CD14-positive monocyte (primary cell): ENCODE measurements around the gene POLR1B. TPM values are rescaled to one million over a fixed set of nuclear protein-coding genes. Genes with fewer than 3 reads are reported as not detected.
"Not testable (repeated sequence)": the region's sequence is repeated elsewhere in the genome, so short reads cannot be mapped to it uniquely, and the experiment has no call there.

Source experiments
- DNase-seq, 3 donors: peaks; one replicate each; pipeline ENCODE4 v3.0.0-alpha.2; 2011 to 2022
- H2AFZ ChIP-seq: 2 replicates; pipeline ENCODE4 v1.6.0; 2012; ENCODE audit warnings: mild to moderate bottlenecking, low read depth, low read length, inconsistent platforms; ENCODE audit not compliant: insufficient read depth, poor library complexity, severe bottlenecking
- H3K27ac ChIP-seq, 2 donors: 1 replicate in 1 of 2; 2 replicates in 1 of 2; pipeline ENCODE4 v1.5.1; 2012 to 2013; ENCODE audit warnings: low read length in 2 of 2, control low read depth in 1 of 2, inconsistent platforms in 1 of 2, low read depth in 1 of 2, mild to moderate bottlenecking in 1 of 2
- H3K27me3 ChIP-seq, 2 donors: one replicate each; pipeline versions ENCODE4 v1.6.0 to v1.6.1; 2011 to 2013; ENCODE audit warnings: low read length in 2 of 2; ENCODE audit not compliant: control insufficient read depth in 2 of 2, insufficient read depth in 2 of 2
- H3K36me3 ChIP-seq, 2 donors: replicated peaks in 1 of 2; 1 replicate in 1 of 2; 2 replicates in 1 of 2; pipeline versions ENCODE4 v1.5.1 to v1.6.1; 2012 to 2013; ENCODE audit warnings: low read length in 2 of 2, control low read depth in 1 of 2, inconsistent platforms in 1 of 2, mild to moderate bottlenecking in 1 of 2; ENCODE audit not compliant: insufficient read depth in 2 of 2, control insufficient read depth in 1 of 2
- H3K4me1 ChIP-seq, 2 donors: 1 replicate in 1 of 2; 2 replicates in 1 of 2; pipeline versions ENCODE4 v1.5.1 to v1.6.1; 2012 to 2013; ENCODE audit warnings: low read length in 2 of 2, control low read depth in 1 of 2, inconsistent platforms in 1 of 2, mild to moderate bottlenecking in 1 of 2, moderate library complexity in 1 of 2; ENCODE audit not compliant: insufficient read depth in 2 of 2, control insufficient read depth in 1 of 2
- H3K4me2 ChIP-seq: replicated peaks from 2 replicates; pipeline ENCODE3; 2012; ENCODE audit warnings: low read length, moderate library complexity, mild to moderate bottlenecking; ENCODE audit not compliant: poor library complexity, severe bottlenecking; ENCODE audit errors: extremely low read depth
- H3K4me3 ChIP-seq, 3 experiments: fragments of 200-600 bp in 1 of 3; sonication (generic) in 1 of 3; replicated peaks in 1 of 3; 1 replicate in 2 of 3; 2 replicates in 1 of 3; pipeline ENCODE4 v1.5.1; 2011 to 2013; ENCODE audit warnings: low read length in 3 of 3, mild to moderate bottlenecking in 3 of 3, control low read depth in 2 of 3, low read depth in 2 of 3, inconsistent platforms in 1 of 3, moderate library complexity in 1 of 3
- H3K79me2 ChIP-seq: 2 replicates; pipeline ENCODE4 v1.6.0; 2012; ENCODE audit warnings: mild to moderate bottlenecking, control low read depth, inconsistent platforms, low read length, moderate library complexity; ENCODE audit not compliant: insufficient read depth
- H3K9ac ChIP-seq: 2 replicates; pipeline ENCODE4 v1.6.0; 2017; ENCODE audit warnings: low read length, mild to moderate bottlenecking; ENCODE audit not compliant: insufficient read depth, poor library complexity, severe bottlenecking
- H3K9me3 ChIP-seq, 2 donors: replicated peaks in 1 of 2; 1 replicate in 1 of 2; 2 replicates in 1 of 2; pipeline versions ENCODE4 v1.5.1 to v1.6.1; 2012 to 2013; ENCODE audit warnings: low read length in 2 of 2, control low read depth in 1 of 2; ENCODE audit not compliant: control insufficient read depth in 1 of 2, insufficient read depth in 1 of 2
- H4K20me1 ChIP-seq: 2 replicates; pipeline ENCODE4 v1.6.0; 2012; ENCODE audit warnings: mild to moderate bottlenecking, low read length, control low read depth, moderate library complexity; ENCODE audit not compliant: insufficient read depth
- H3K27ac Mint-ChIP-seq, 7 donors: one replicate each; pipeline ENCODE4 v1.8.0; 2020; ENCODE audit warnings: mild to moderate bottlenecking in 7 of 7, mixed read lengths in 7 of 7, moderate library complexity in 6 of 7, inconsistent platforms in 2 of 7
- H3K27me3 Mint-ChIP-seq, 3 donors: one replicate each; pipeline ENCODE4 v1.8.0; 2021 to 2022; ENCODE audit warnings: low read depth in 3 of 3, mild to moderate bottlenecking in 3 of 3, mixed read lengths in 3 of 3, moderate library complexity in 3 of 3, inconsistent platforms in 1 of 3
- H3K36me3 Mint-ChIP-seq, 2 donors: one replicate each; pipeline ENCODE4 v1.8.0; 2020; ENCODE audit warnings: mixed read lengths in 2 of 2, inconsistent platforms in 1 of 2, mild to moderate bottlenecking in 1 of 2
- H3K4me1 Mint-ChIP-seq: one replicate; pipeline ENCODE4 v1.8.0; 2020; ENCODE audit warnings: mild to moderate bottlenecking, mixed read lengths
- H3K4me3 Mint-ChIP-seq, 2 donors: one replicate each; pipeline ENCODE4 v1.8.0; 2020; ENCODE audit warnings: mild to moderate bottlenecking in 2 of 2, mixed read lengths in 2 of 2, moderate library complexity in 1 of 2
- H3K9me3 Mint-ChIP-seq, 7 donors: one replicate each; pipeline ENCODE4 v1.8.0; 2020 to 2022; ENCODE audit warnings: mixed read lengths in 7 of 7, mild to moderate bottlenecking in 6 of 7, moderate library complexity in 6 of 7, inconsistent platforms in 2 of 7
- WGBS: methylation state at CpG from one replicate; pipeline ENCODE4 v1.1.5; 2013; ENCODE audit warnings: missing lambda C conversion rate; ENCODE audit not compliant: insufficient coverage; 5-methylcytosine and 5-hydroxymethylcytosine counted together
- intact Hi-C, 2 donors: fragments of 100-400 bp; cut with micrococcal nuclease; formaldehyde crosslinking; loops; one replicate each; pipeline versions ENCODE4 v1.15.0 to v1.15.1; 2023
- polyA plus RNA-seq, 3 donors: library from polyadenylated mRNA; depleted of rRNA in 1 of 3; unstranded in 2 of 3; stranded (reverse) in 1 of 3; fragments of 300-500 nt in 2 of 3; fragments of >200 nt in 1 of 3; fragmentation: Illumina TruSeq in 2 of 3; gene quantifications; 1 replicate in 2 of 3; 2 replicates in 1 of 3; pipeline ENCODE4 v1.2.3, GENCODE V29; 2012 to 2021
- TF ChIP-seq, protein P1 (sequence below): fragments of 200-600 bp; IDR thresholded peaks from one replicate; pipeline ENCODE4 v1.8.0; 2022; ENCODE audit warnings: antibody characterized with exemption, mild to moderate bottlenecking

POLR1B gene
- polyA plus RNA-seq, 3 donors, result 5.2 to 6.3 (median 5.3) TPM

DNA sequence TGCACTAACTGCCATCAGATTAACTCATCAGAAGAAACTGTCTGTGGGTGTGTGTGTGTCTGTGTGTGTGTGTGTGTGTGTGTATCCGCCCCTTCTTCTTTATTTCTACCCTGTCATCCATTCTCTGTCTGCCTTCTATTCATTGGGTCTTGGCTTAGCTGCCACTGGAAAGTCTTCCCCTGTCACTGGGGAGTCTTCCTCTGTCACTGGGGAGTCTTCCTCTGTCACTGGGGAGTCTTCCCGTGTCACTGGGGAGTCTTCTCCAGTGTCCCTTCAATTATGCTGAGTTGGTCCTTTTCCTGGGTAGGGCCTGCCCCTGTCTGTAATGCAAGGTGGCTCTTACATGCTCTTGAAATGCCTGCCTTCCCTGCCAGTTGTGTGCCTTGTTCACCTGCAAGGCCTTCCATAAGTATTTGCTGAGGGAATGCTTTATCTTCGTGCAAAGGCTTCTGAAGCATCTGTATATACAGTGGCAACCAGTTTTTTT is 18.9 kb upstream of the POLR1B start:
- no peak overlapping the region for H3K4me3 Mint-ChIP-seq
- H3K36me3 Mint-ChIP-seq, result peaks cover 76 to 89% of the 10 kb centered on the region in 2 donors
- peaks cover 0 to 2% (median 0%) of the 10 kb centered on the region in 3 donors for H3K27me3 Mint-ChIP-seq
- Histone ChIP-seq H3K36me3 (peaks cover 42 to 61% of the 10 kb centered on the region in 2 donors), H4K20me1 (no peaks in the 10 kb centered on the region), H3K27ac (no peak overlapping the region), H3K79me2 (no peaks in the 10 kb centered on the region), H3K9ac (no peak overlapping the region), H2AFZ (no peak overlapping the region), H3K4me3 (no peak overlapping the region), H3K27me3 (no peaks in the 10 kb centered on the region), H3K4me2 (no peak overlapping the region), H3K9me3 (no peaks in the 10 kb centered on the region), H3K4me1 (no peaks in the 10 kb centered on the region)
- H3K9me3 Mint-ChIP-seq, result peaks cover 0 to 3% (median 0%) of the 10 kb centered on the region in 7 donors
- no peak for DNase-seq
- no peaks in the 10 kb centered on the region for H3K4me1 Mint-ChIP-seq
- intact Hi-C loops, result no loop called here
- TF ChIP-seq, protein P1, sequence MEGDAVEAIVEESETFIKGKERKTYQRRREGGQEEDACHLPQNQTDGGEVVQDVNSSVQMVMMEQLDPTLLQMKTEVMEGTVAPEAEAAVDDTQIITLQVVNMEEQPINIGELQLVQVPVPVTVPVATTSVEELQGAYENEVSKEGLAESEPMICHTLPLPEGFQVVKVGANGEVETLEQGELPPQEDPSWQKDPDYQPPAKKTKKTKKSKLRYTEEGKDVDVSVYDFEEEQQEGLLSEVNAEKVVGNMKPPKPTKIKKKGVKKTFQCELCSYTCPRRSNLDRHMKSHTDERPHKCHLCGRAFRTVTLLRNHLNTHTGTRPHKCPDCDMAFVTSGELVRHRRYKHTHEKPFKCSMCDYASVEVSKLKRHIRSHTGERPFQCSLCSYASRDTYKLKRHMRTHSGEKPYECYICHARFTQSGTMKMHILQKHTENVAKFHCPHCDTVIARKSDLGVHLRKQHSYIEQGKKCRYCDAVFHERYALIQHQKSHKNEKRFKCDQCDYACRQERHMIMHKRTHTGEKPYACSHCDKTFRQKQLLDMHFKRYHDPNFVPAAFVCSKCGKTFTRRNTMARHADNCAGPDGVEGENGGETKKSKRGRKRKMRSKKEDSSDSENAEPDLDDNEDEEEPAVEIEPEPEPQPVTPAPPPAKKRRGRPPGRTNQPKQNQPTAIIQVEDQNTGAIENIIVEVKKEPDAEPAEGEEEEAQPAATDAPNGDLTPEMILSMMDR, result no peak
- H3K27ac Mint-ChIP-seq, result no peak overlapping the region
- 100% methylated on average over 1 of the region's 3 CpGs for WGBS

DNA sequence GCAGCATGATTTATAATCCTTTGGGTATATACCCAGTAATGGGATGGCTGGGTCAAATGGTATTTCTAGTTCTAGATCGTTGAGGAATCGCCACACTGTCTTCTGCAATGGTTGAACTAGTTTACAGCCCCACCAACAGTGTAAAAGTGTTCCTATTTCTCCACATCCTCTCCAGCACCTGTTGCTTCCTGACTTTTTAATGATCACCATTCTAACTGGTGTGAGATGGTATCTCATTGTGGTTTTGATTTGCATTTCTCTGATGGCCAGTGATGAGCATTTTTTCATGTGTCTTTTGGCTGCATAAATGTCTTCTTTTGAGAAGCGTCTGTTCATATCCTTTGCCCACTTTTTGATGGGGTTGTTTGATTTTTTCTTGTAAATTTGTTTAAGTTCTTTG is 18.0 kb upstream of the POLR1B start:
- intact Hi-C loops, H3K4me3 ChIP-seq, H3K4me1 ChIP-seq, H3K4me2 ChIP-seq, H3K4me1 Mint-ChIP-seq, H3K9ac ChIP-seq, H3K27ac Mint-ChIP-seq, DNase-seq, H3K9me3 Mint-ChIP-seq, H3K27me3 Mint-ChIP-seq, H3K27me3 ChIP-seq, H3K27ac ChIP-seq, H4K20me1 ChIP-seq, H3K79me2 ChIP-seq, H3K4me3 Mint-ChIP-seq, H2AFZ ChIP-seq, H3K9me3 ChIP-seq: not testable (repeated sequence)
- WGBS, result no CpG with 5 or more reads among the region's 3 CpGs
- H3K36me3 ChIP-seq, result peaks cover 46 to 62% of the 10 kb centered on the region in 2 donors
- H3K36me3 Mint-ChIP-seq, result peaks cover 77 to 91% of the 10 kb centered on the region in 2 donors
